Loucy (cell line): Measurements from ENCODE around the gene CCDC9.

ENCODE experiments used
- H2AFZ ChIP-seq: fragments of 200-600 bp; sonication (generic); 2 replicates; pipeline ENCODE4 v1.6.0; 2016; ENCODE audit warnings: antibody characterized with exemption, mild to moderate bottlenecking, low read length, moderate library complexity
- H3F3A ChIP-seq: fragments of 200-600 bp; 2 replicates; pipeline ENCODE4 v1.6.0; 2016; ENCODE audit warnings: antibody characterized with exemption, low read depth, mild to moderate bottlenecking
- H3K27me3 ChIP-seq: fragments of 200-600 bp; sonication (generic); 2 replicates; pipeline ENCODE4 v1.6.1; 2014; ENCODE audit warnings: low read length, mild to moderate bottlenecking; ENCODE audit not compliant: insufficient read depth, poor library complexity, severe bottlenecking
- H3K36me3 ChIP-seq: fragments of 200-600 bp; sonication (generic); 2 replicates; pipeline ENCODE4 v1.6.1; 2016; ENCODE audit warnings: low read length; ENCODE audit not compliant: insufficient read depth
- H3K4me1 ChIP-seq: fragments of 200-600 bp; sonication (generic); 2 replicates; pipeline ENCODE4 v1.5.1; 2014; ENCODE audit warnings: low read length, mild to moderate bottlenecking; ENCODE audit not compliant: insufficient read depth, poor library complexity, severe bottlenecking
- H3K4me2 ChIP-seq: fragments of 200-600 bp; sonication (generic); 2 replicates; pipeline ENCODE4 v1.6.0; 2014; ENCODE audit warnings: antibody characterized with exemption, low read length, low read depth, mild to moderate bottlenecking; ENCODE audit not compliant: poor library complexity, severe bottlenecking
- H3K4me3 ChIP-seq: fragments of 200-600 bp; sonication (generic); 2 replicates; pipeline ENCODE4 v1.5.1; 2014; ENCODE audit warnings: low read length, mild to moderate bottlenecking, mixed read lengths; ENCODE audit not compliant: poor library complexity, severe bottlenecking
- H3K79me2 ChIP-seq: fragments of 200-600 bp; sonication (generic); 2 replicates; pipeline ENCODE4 v1.6.1; 2014; ENCODE audit warnings: low read length; ENCODE audit not compliant: insufficient read depth
- H3K9ac ChIP-seq: fragments of 200-600 bp; sonication (generic); 2 replicates; pipeline ENCODE4 v1.6.0; 2014; ENCODE audit warnings: mild to moderate bottlenecking, low read depth, low read length, moderate library complexity; ENCODE audit not compliant: poor library complexity, severe bottlenecking
- H3K9me2 ChIP-seq: fragments of 200-600 bp; sonication (generic); replicated peaks from 2 replicates; pipeline ENCODE4 v1.6.1; 2016; ENCODE audit warnings: low read depth, low read length, mixed read lengths
- H3K9me3 ChIP-seq: fragments of 200-600 bp; sonication (generic); 2 replicates; pipeline ENCODE4 v1.6.1; 2014; ENCODE audit warnings: mild to moderate bottlenecking, antibody characterized with exemption, low read length, low read depth; ENCODE audit not compliant: insufficient read depth
- H4K20me1 ChIP-seq: fragments of 200-600 bp; sonication (generic); 2 replicates; pipeline ENCODE4 v1.6.0; 2014; ENCODE audit warnings: antibody characterized with exemption, low read length, mild to moderate bottlenecking; ENCODE audit not compliant: insufficient read depth, poor library complexity, severe bottlenecking
- CTCF ChIP-seq: fragments of 200-600 bp; sonication (generic); conservative IDR thresholded peaks from 2 replicates; pipeline ENCODE4 v1.5.1; 2014; ENCODE audit warnings: mild to moderate bottlenecking, antibody characterized with exemption, low read length
- EZH2phosphoT487 ChIP-seq: fragments of 200-600 bp; IDR thresholded peaks from 2 replicates; pipeline ENCODE4 v1.6.1; 2018; ENCODE audit warnings: antibody characterized with exemption, mild to moderate bottlenecking, moderate library complexity, borderline replicate concordance

CCDC9 gene

GRCh38 chr19:47266401-47266941, 10.1 kb downstream of the CCDC9 start:
- peaks cover 4% of the 10 kb centered on the region; the same call in 1 of the 2 replicates for H3K36me3 ChIP-seq
- no peaks in the 10 kb centered on the region for H4K20me1 ChIP-seq
- H3K9me2 ChIP-seq: no peaks in the 10 kb centered on the region
- no peaks in the 10 kb centered on the region for H3K9me3 ChIP-seq
- H3K4me3 ChIP-seq: no peak overlapping the region
- no peaks in the 10 kb centered on the region for H3F3A ChIP-seq
- H3K79me2 ChIP-seq: no peaks in the 10 kb centered on the region
- H3K27me3 ChIP-seq: no peaks in the 10 kb centered on the region
- no peak overlapping the region for H3K4me2 ChIP-seq
- H3K4me1 ChIP-seq: no peaks in the 10 kb centered on the region
- TF ChIP-seq EZH2phosphoT487 (no peak), CTCF (no peak)
- no peak overlapping the region for H3K9ac ChIP-seq
- H2AFZ ChIP-seq: no peak overlapping the region

- Histone ChIP-seq H3K27me3 (no peaks in the 10 kb centered on the region), H4K20me1 (no peaks in the 10 kb centered on the region), H3K4me1 (peaks cover 3% of the 10 kb centered on the region), H2AFZ (no peak overlapping the region), H3F3A (no peaks in the 10 kb centered on the region), H3K9me3 (no peaks in the 10 kb centered on the region), H3K4me3 (no peak overlapping the region), H3K36me3 (peaks cover 4% of the 10 kb centered on the region; the same call in 1 of the 2 replicates), H3K9me2 (no peaks in the 10 kb centered on the region), H3K9ac (no peak overlapping the region), H3K79me2 (no peaks in the 10 kb centered on the region), H3K4me2 (no peak overlapping the region)
- no peak for TF ChIP-seq CTCF
- TF ChIP-seq EZH2phosphoT487: no peak
Measured at GRCh38 chr19:47267350-47267759, 11.0 kb downstream of the CCDC9 start.

GRCh38 chr19:47268028-47268427, 11.7 kb downstream of the CCDC9 start:
- Histone ChIP-seq H4K20me1 (no peaks in the 10 kb centered on the region), H3K36me3 (peaks cover 4% of the 10 kb centered on the region; the same call in 1 of the 2 replicates), H3F3A (no peaks in the 10 kb centered on the region), H2AFZ (no peak overlapping the region), H3K27me3 (no peaks in the 10 kb centered on the region), H3K9me3 (no peaks in the 10 kb centered on the region), H3K4me1 (peaks cover 10% of the 10 kb centered on the region), H3K4me2 (no peak overlapping the region), H3K79me2 (no peaks in the 10 kb centered on the region), H3K4me3 (no peak overlapping the region), H3K9me2 (no peaks in the 10 kb centered on the region), H3K9ac (no peak overlapping the region)
- TF ChIP-seq CTCF (no peak), EZH2phosphoT487 (no peak)
